Uterus (tissue), 2 donors: Measurements from ENCODE around the gene TAF9.

Source experiments
- CTCF ChIP-seq, 4 experiments: fragments of 200-600 bp in 2 of 4; fragments of 450-650 bp in 2 of 4; sonication (generic) in 2 of 4; IDR thresholded peaks; one replicate each; pipeline ENCODE4 v1.5.1; 2016 to 2019; ENCODE audit warnings: antibody characterized with exemption in 4 of 4, mild to moderate bottlenecking in 2 of 4, moderate library complexity in 1 of 4
- POLR2A ChIP-seq, 2 donors: fragments of 450-650 bp; IDR thresholded peaks; one replicate each; pipeline ENCODE4 v1.6.1; 2016; ENCODE audit warnings: antibody characterized with exemption in 2 of 2, mild to moderate bottlenecking in 1 of 2, moderate library complexity in 1 of 2

DNA sequence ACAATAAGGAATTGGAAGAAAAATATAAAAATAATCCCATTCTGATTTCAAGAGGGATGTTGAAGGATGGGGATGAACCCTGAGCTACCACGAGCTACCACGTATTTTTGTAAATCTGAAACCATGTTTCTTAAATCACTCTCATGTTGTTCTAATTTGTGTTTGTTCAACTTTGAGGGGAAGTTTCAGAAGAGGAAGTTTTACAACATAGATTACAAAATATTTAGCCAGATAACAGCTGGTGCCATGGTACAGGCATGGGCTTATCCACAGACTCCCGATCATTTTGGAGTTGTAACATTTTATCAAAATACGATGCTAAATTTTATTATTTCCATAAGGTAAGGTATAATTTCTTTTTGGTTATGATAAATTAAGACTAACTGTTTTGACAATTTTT lies 51.9 kb downstream of the TAF9 start:
- no peak for TF ChIP-seq CTCF (IDR thresholded peaks at IDR 0.05)
- TF ChIP-seq POLR2A (IDR thresholded peaks at IDR 0.05), result no peak
